Measurements from ENCODE around the gene ARHGAP15.

ARHGAP15 gene

DNA sequence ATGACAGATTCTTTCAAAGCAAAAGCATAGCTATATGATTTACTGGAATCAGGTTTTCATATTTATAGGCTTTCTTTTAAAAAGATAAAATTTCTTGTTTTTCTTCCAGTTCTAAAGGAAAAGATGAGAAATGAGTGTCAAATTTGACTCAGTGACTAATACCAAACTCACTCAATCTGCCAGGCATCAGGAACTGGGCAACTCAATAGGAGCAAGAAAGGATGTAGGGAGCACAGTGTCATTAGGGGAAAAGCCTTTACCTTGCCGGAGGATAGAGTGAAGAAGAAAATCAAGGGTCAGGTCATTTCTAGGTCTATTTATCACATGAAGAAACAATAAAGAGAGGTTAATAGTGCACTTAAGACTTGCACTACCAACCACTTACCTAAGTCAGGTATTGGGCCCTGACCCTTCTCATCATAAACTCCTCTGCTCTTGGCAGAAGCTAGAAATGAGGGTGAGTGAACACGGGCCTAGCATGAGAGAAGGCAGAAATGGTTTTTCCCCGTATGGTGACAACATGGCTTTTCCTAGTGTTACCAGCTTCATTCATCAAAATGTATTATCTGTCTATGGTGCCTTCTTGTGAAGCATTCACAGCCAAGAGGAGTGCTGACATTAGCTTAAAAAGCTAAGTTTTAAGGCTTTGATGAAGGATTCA, 151.0 kb downstream of the ARHGAP15 start:
- DNase-seq, result no peak

DNA sequence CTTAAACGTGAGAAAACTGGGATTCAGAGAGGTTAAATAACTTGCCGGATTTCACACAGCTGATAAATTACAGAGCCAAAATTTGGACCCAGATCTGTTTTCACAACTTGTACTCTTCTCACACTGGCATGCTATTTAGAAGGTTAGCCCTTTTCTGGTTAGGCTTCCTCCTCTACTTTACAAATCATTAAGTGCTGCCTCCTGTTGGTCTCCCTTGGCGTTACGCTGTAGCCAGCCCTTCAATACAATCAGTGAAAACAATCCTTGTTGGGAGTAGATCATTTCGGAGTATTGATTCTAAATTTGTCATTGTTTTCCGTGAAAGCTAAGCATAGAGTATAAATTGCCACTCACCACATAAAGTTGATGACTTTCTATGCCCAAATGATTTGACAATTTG, 153.5 kb downstream of the ARHGAP15 start:
- no peak for DNase-seq

DNA sequence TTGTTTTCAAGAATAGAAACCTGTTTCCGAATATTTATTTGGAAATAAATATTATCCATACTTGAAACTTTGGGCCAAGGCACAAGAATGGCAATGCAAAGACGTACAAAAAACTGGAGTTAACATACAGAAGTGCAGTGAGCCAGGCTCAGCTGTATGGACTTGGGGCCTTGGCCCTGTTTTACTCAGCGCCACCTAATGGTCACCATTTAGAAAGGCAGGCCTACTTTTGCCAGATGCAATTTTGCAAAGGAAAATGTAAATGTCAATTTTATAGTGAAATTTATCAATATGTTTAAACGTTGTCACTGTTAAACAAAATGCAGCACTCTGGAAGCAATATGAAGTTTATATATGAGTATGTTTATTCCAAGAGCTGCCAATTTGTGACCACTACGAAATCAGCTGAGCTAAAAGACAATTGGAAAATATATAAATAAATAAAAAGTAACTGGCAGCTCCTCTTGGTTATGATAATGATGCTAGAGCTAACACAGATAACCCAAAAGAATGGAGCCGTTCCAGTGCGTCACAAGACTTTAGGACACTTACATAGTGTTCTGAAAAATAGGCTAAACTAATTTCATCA, 155.0 kb downstream of the ARHGAP15 start:
- DNase-seq, result peak in 1 of 2 experiments; percentile 39

DNA sequence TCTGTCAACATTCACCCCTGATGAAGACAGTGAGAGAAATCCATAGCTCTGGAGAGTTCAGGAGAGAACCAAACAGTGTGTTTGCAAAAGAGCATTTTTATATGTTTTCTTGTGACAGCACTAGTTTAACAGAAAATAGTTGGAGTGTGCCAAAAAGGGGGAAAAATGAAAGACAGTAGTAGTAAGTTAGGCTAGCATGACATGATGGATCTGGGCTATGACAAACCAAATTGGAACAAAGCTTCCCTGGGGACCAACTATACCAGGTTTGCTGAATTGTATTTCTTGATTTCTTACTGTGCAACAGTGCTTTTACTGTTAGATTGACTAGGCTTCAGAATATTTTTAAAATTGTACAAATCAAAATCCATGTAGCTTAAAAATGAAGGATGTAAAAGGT, 159.8 kb downstream of the ARHGAP15 start:
- DNase-seq, result no peak

DNA sequence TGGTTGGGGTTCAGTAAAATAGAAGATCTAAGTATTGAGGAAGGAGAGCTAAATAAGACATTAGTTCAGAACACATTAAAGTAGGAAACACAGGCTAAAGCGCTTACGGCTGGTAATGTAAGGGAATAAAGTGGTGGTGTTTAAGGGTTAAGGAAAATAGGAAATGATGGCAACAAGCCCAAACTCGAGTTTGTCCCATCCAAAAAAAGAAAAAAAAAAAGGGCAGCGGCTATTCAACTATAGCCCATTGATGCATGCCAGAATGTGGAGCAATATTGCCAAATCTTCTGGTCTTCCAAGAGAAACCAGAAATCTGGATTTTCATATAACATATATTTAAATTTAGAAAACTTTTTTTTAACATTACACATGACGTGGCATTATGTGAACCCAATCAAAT, 161.0 kb downstream of the ARHGAP15 start:
- no peak for DNase-seq

DNA sequence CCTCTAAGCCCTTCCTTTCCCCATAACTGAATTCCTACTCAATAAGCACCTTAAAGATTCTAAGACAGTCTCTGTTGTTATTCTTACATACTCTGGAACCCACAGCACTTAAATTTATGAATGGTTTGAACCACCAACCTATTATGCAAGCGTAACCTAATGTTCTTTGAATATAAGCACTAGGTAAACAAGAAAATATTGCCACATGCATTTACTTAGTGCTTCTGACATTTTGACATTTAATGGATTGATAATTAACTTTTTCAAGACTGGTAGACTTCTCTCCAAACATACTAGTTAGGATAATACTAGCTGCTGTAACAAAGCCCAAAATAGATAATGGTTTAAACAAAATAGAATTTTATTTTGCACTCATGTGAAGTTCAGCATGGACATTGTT, 164.8 kb downstream of the ARHGAP15 start:
- no peak for DNase-seq

DNA sequence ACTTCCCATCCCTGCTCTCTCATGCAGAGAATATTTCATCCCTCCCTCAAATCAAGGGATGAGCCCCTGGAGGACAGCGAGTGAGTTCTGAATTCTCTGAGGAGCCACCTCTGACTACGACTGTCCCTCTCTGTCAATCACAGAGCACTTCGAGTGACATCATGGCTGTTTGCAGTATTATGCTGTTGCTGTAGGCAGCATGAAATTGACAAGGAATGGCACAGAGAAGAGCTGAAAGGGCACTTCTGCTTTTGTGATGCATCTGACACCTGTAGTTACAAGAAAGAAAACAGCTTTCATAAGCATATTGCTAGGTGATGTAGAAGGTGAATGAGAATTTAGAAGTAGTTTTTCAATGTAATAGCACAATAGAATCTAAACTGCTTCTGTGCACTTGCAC, 166.9 kb downstream of the ARHGAP15 start:
- DNase-seq, result no peak

DNA sequence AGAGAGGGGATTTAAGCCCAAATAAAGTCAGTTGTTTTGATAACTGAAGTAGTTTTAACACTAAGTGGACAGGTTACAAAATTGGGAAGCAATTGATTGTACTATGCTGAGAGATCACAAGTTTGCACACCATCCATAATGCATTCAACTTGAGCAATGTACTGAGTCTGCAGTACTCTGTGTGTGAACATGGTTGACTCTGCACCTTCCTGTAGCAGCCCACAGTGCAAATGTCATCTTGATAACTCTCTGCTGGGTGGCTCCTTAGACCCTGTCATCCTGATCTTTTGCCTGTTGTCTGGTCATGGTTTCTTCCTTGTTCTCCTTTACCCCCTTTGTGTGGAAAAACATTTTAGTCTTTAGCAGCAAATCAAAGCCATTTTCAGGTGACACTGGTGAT, 168.0 kb downstream of the ARHGAP15 start:
- DNase-seq, result no peak

DNA sequence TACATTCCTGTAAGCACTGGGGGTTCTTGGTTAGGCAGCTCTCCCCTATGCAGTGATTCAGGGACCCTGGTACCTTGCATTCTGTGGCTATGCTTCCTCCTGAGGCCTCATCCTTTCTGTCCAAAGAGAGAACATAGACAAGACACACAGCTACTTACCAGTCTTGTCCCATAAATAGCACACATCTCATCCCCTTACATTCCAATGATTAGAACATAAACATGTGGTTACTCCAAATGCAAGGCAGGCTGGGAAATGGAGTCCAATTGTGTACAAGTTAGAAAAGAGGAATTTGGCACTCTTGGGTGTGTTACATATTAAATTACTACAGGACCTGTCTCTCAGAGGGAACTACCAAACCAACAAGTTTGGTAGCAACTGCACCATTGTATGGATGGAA, 171.3 kb downstream of the ARHGAP15 start:
- no peak for DNase-seq

DNA sequence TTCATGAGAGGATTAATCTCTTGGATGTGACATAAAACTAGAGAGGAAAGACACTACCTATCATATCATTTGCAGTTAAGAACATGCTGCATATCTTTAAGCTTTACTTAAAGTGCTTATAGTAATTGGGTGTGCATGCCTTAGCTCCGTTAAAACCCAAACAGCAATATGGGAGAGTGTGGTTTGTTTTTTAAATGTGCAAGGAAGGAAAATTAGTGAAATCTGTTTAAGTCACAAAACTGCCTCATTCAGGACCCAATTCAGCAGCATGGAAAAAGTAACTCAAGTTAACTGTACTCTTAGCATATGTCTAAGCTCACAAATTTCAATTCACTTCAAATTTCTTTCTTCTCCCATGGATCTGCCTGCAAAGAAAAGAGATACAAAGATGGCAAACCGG, 182.2 kb downstream of the ARHGAP15 start:
- DNase-seq, result peak in 1 of 2 experiments; percentile 21

DNA sequence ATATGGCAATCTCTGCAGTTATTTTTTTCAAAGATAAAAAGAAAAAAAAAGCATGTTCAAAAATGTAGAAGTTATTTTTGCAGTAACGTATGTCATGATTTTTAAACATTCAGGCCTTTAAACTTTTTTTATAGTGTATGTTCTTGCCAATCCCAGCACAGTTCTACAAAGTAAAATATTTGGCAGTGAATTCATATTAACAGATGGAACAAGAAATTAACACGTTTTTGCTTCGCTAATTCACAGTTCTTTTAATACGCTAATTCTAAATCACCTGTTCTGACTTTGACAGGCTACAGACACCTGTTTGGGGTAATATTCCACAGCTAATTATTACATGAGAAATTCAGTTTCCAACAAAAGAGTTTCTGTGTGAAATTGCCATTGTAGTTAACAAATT, 183.2 kb downstream of the ARHGAP15 start:
- no peak for DNase-seq

DNA sequence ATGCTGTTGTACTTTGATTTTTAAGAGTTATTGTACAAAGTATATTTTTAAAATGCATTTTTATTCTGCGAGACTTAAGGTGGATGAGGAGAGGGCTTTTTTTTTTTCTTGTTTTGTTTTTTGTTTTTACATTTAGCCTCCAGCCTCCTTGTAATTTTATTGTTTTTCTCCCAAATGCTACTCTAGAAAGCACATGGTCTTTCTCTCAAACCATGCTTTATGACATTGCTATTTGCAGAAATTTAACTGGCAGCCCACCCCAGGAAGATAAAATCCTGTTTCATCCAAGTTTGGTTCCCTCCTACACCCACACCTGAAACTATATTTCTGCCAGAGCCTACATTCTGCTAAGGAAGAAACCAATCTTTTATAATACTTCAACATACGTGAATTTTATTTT, 184.6 kb downstream of the ARHGAP15 start:
- no peak for DNase-seq

DNA sequence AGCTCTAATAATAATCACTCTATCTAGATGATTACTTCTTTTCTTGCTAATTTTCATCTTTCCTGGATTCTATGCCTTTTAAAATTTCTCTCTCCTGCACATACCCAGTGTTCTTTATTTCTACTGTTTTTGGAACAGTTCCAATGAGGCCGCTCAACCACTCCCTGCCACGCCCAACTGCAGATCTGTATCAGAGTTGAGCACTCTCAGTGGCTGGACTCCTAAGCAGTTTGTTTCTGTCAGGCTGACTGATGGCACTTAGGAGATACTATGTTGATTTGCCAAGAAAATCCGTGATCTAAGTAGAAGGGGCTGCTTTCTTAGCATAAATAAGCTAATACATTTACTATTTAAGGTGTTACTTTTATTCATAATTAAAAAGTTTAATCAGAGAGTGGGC, 192.8 kb downstream of the ARHGAP15 start:
- no peak for DNase-seq

DNA sequence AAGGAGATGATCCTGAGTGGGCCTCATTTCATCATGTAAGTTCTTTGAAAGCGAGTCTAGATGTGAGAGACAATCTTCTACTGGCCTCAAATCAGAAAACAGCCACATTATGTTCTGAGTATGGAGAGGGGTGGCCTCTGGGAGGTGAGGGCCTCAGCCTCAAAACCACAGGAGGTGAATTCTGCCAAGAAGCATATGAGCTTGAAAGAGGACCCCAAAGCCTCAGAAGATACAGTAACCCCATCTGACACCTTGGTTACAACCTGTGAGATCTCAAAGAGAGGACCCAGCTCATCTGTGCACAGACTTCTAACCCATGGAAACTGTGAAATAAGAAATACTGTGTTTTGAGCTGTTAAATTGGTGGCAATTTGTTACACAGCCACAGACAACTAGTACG, 200.1 kb downstream of the ARHGAP15 start:
- no peak for DNase-seq

DNA sequence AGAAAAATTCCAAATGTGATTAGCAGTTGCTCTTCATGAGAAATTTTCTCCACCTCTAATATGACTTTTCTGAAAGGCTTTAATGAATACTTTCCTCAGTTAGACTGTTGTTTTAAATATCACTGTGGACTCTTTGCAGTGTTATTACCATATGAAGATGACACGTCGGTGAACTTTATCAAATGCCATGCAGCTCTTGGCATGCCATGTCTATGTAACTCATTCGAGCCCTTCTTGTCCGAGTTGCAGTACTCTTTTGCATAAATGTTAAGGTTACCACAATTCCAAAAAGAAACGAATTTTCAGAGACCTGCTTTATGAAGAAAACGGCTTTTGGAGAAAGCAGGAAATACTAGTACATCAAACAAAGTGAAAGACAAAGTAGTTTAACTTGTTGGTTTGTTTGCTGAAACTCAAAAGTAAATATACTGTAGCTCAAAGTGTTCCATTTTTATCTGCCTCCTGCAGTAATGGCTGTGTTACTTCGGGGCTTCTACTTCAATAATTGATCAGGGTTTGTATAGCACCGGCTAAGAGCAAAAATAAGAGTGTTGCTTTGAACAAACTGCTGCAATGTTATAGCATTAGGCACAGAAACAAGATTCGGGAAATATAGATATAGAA, 204.1 kb downstream of the ARHGAP15 start:
- DNase-seq, result no peak

DNA sequence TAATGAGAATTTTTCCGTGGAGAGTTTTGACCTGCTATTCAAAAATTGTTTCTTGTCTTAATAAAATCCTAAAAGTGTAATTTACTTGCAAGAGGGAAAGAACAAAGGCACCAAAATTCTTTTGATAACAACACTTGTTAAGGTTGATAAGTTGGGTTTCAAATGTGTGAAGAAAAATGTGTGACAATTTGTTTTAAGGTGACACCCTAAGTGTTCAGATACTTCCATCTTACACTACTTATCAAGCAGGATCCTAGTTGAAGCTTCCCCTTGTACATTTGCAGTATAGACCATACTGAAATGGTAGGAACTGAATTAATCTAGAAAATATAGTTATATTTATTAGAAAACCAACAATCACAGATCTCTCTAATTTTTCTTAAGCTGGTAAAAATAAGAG, 204.6 kb downstream of the ARHGAP15 start:
- DNase-seq, result no peak

DNA sequence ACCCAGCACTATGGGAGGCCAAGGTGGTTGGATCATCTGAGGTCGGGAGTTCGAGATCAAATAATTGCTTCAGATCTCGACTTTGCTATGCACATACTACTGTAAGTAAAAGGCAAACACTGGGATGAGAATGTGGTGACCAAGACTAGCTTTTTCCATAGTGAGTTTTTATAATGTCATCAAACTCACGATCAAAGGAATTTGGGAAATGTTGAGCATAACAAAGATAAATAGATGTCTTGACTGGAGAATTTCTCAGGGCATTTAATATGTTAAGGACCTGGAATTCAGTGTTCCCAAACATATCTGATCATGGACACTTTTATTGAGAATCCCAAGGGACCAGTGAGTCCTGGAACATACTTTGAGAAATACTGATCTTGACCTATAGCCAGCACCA, 205.6 kb downstream of the ARHGAP15 start:
- no peak for DNase-seq

DNA sequence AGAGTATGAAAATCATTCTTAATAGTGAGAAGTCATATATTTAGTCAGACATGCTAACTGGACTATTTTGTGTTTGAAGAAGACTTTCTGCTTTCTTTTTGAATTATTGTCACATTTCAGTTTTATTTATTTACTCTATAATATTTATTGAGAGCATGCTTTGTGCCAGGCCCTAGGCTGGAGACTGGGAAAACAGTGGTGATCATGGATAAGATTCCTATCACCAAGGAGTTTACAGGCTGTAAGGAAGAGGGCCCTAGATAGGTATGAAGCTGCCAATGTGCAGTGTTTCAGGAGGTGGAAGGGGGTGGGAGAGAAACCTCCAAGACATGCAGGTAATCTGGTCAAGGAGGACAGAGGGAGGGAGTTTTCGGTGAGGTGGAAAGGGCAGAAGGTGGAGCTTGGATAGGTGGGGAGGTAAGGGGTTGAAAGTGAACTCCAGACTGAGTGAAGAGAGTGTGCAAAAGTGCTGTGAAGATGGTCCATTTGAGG, 207.5 kb downstream of the ARHGAP15 start:
- DNase-seq, result no peak

DNA sequence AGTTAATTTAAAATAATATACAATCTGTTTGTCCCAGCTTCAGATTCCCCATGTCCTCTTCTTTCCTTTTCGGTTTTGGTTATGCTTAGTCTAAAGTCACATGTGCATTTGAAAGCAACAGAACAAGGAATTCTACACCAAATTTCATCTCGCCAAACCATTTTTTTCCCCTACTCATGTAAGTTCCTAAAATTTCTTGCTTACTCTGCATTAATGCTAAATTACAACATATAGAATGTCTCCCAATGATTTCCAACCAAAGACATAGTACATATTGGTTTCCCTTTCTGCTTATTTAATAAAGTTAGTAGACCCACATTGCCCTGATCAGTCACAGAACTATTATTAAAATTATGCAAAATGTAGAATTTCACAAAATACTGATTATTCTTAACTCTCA, 212.3 kb downstream of the ARHGAP15 start:
- DNase-seq, result no peak

DNA sequence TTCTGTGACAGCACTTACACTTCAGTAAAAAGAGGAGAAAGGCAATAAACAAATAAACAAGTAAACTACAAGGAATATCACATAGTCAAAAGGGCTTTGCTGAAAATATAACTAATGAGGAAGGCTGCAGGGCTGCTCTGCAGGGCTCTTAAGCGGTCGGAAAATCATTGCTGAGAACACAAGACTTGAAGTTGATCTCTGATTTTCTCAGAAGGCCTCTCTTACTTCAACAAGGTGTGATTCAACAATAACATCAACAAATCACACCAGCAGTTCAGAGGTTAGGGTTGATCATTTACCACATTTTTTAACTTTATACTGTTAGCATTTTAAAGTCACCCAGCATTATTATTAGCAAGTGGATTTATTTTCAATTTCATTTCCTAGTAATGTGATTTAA, 215.6 kb downstream of the ARHGAP15 start:
- DNase-seq, result no peak

DNA sequence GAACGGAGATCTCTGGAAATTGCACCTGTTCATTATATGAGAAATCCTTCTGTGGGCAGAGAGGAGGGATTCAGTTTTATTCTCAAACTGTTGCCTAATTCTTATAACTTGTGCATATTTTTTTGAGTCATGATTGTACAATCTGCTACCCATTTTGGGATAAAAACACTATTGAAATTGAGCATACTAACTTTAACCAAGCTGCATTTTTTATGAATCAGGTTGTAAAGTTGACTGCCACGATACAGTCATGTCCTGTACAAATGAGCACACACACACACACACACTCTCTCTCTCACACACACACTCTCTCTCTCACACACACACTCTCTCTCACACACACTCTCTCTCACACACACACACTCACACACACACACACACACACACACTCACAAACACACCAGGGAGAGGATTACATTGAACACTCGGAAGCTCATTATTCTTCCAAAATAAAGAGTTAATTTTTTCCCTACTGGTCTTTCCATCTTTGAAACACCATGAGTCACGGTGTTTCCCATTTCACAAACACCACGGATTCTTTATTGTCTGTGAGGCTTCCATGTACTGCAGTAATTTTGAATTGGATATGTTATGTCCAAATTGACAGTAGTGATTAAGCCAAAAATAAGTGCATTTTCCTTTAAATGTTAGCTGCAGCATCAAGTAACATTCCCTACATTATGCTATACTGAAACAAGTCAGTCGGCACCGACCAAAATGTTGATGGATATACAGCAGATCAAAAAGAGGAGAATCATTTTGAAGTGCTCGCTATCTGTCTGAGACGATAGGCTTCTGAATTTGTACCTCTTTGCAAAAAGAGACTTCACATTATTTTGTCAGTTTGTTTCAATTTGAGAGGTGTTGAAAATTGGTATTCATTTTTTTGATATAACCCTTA, 216.9 kb downstream of the ARHGAP15 start:
- DNase-seq, result no peak

DNA sequence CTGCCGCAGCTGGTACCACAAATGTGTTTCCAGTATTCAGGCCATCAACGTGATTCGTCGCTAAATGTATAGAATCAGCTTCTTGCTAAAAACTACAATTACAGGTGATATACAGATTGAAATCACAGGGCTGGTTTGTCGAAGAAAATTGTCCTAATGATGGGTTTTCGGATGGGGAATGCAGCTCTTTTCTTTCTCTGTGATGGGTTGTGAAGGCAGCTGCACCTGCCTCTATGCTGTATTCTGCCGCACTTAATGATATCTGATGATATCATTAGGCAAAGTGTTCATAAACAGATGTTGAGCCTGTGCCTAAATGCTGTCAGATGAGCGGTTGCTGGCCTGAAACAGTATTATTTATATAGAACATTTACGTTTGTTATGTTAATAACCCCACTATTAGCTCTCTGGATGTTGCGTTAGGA, 218.1 kb downstream of the ARHGAP15 start:
- peak in 1 of 2 experiments; percentile 17 for DNase-seq

DNA sequence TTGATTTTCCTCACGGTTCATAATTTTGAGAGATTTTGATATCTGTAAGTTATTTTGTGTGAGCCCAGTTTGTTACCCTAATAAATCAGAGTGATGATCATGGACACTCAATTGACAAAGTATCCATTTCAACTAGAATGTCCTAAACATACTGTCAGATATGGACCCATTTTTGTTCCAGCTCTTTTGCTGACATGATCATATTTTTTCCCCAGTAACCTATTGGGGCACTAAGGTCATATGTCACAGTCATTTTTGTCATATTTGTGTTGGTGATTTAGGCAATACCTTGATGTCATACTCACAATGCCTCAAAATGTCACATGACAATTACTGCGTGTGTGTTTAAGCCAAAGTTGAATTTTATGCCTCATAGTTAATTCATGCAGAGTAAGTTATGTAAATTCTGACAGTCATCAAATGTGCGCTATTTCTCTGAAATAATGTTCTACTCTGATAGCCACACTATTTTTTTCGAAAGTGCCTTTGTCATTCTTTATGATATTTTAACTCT, 218.7 kb downstream of the ARHGAP15 start:
- DNase-seq, result no peak
